HG03378 (cell line): Measurements from ENCODE around the gene TIPARP.
"Not testable (repeated sequence)": the region's sequence is repeated elsewhere in the genome, so short reads cannot be mapped to it uniquely, and the experiment has no call there.

Experiments
- ATAC-seq: cut with Tn5 transposase; IDR thresholded peaks from one replicate; pipeline ENCODE4 v1.9.1; 2021; ENCODE audit warnings: mild to moderate bottlenecking, moderate library complexity; ENCODE audit not compliant: unreplicated experiment

TIPARP gene

DNA sequence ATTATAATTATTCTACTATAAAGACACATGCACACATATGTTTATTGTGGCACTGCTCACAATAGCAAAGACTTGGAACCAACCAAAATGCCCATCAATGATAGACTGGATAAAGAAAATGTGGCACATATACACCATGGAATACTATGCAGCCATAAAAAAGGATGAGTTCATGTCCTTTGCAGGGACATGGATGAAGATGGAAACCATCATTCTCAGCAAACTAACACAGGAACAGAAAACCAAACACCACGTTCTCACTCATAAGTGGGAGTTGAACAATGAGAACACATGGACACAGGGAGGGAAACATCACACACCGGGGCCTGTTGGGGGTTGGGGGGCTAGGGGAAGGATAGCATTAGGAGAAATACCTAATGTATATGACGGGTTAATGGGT lies 62.7 kb downstream of the TIPARP start:
- ATAC-seq = not testable (repeated sequence)

DNA sequence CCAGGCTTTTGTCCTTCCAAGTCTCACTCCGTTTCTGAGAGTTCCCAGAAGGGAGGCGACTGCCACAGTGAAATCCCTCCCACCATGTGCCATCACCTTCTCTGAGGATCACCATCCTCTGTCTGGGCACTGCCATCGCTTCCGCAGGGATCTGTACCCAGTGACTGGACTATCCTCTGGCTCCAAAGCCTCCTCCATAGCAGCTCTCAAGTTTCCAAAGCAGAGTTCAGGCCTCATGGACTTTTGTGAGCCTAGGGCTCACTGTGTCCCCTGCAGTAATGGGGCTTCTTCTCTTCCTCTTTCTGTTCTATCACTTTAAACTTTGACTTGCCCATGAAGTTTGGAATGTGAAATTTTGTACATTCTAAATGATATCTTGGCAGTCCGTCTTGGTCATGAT lies 63.9 kb downstream of the TIPARP start:
- ATAC-seq = no peak

DNA sequence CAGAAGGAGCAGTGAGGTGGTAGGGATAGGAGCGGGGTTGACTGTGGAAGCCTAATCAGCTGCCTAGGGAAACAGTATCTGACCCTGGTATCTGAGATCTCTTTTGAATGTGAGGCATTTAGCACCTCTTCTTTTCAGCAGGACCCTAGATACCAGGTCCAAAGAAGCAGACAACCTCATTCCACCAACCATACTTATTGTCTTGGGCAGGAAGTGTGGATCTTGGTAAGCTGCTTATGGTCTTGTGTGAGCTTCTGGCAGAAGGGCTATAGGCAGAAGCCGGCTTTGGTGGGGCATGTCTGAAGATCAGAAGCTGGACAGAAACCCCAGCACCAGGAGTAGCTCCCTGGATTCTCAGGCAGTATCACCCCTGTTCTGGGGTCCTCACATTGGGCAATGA lies 65.6 kb downstream of the TIPARP start:
- ATAC-seq = no peak

DNA sequence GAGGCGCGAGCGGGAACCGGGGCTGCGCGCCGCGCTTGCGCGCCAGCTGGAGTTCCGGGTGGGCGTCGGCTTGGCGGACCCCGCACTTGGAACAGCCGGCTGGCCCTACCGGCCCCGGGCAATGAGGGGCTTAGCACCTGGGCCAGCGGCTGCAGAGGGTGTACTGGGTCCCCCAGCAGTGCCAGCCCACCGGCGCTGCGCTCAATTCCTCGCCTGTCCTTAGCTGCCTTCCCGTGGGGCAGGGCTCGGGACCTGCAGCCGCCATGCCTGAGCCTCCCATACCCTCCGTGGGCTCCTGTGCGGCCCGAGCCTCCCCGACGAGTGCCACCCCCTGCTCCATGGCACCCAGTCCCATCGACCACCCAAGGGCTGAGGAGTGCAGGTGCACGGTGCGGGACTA lies 66.2 kb downstream of the TIPARP start:
- ATAC-seq = not testable (repeated sequence)

DNA sequence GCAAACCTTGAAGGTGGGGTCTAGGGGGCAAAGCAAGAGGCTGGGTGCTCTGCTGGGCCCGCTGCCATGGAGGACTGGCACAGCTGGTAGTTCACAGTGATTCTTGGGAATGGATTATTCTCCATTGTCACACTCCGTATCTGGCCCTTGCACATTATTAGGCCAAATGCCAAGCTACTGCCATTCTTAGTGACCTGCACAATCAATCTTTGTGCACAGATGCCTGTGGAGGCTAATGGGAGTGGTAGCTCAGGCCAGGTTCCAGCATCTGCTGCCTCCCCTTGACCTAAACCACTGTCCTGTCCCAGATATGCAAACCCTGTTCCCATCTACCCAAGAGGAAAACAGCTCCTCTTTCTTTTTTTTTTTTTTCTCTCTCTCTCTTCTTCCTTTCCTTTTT lies 67.5 kb downstream of the TIPARP start:
- no peak for ATAC-seq

DNA sequence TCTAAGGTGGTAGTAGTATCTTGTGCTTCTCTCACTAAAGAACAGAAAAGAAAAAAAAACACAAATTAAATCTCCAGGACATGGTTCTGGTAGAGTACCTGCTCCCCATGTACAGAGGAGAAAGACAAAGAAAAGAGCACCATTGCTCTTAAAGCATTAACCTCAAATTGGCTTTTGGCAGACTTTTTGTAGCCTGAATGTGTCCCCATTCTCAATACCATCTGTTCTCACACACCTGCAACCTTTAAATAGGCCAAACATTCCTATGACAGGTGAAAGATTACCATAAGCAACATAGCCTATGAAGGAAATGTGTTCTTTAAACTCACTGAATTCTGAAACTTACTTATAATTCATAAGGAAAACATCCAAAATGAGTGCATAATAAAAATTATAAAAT lies 68.0 kb downstream of the TIPARP start:
- ATAC-seq = no peak

DNA sequence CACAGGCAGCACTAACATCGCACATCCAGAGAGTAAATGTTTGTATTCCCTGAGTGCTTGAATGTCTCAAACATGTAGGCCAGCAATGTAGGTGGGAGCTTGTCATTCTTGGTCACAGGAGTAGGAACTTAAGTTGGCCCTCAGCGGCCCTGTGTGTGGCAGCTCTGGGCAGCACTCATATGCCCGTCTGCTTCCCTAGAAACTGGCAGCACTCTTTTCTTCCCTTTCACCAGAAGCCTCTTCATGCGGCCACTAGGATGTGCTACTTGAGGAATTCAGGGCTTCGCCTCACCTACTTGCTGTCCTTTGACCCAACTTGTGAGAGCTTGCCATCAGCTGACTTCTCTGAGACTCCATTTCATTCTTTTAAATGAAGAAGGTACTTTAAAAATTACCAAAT lies 69.5 kb downstream of the TIPARP start:
- ATAC-seq = no peak

DNA sequence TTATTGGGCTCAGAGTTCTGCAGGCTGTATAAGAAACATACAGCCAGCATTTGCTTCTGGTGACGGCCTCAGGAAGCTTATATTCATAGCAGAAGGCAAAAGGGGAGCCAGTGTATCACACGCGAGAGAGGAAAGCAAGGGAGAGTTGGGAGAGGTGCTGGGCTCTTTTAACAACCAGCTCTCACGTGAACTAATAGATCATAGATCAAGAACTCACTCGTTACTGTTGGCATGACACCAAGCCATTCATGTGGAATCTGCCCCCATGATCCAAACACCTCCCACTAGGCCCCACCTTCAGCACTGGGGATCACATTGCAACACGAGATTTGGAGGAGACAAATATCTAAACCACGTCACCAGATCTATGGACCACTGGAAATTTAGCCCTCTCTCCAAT lies 70.2 kb downstream of the TIPARP start:
- no peak for ATAC-seq

DNA sequence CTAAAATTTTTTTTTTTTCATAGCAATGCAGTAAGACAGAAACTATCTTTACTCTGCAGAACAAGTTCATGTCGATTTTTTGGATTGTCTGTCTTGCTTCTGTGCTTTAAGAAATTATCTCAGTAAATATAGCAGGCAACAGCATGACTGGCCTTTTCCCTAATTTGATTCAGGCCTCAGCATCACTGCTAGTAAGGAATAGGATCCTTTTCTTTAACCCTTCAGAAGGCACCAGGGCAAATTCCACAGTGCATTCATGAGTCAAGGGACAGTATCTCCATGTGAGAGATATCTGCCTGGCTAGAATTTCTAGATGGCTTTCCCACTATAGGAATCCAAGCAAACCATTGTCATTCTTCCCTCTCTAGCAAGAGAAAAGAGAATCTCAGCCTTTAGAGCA lies 71.4 kb downstream of the TIPARP start:
- ATAC-seq = no peak

DNA sequence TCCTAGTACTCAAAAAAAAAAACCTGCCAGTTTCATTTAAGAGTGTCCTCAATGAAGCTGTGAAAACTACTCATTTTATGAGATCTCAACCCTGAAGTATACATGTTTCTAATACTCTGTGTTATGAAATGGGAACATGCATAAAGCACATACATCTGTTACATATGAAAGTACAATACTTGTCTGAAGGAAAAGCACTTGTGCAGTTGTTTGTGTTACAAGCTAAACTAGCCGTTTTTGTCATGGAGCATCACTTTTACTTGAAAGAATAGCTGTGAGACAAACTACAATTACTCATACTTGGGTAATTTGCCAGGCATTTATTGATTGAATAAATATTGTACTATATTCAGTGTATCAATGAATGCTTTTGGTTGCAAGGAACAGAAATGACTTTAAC lies 72.7 kb downstream of the TIPARP start:
- no peak for ATAC-seq

DNA sequence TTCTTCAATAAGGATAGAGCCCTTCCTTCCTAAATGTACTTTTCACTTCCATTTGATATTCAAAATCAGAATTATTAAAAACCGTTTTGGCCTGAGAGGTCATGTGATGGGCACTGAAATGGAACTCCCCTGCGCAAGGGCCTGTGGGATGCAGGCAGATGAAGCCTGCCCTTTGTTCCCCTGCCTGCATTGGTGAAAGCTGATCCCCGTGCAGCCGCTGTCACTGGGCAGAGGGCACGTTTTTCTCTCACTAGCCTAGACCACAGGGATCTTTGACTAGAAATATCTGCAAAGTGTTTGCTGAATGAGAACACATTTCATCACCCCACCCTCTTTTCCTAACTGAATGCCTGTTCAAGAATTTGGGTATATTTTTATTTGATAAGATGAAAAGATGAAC lies 74.9 kb downstream of the TIPARP start:
- no peak for ATAC-seq

DNA sequence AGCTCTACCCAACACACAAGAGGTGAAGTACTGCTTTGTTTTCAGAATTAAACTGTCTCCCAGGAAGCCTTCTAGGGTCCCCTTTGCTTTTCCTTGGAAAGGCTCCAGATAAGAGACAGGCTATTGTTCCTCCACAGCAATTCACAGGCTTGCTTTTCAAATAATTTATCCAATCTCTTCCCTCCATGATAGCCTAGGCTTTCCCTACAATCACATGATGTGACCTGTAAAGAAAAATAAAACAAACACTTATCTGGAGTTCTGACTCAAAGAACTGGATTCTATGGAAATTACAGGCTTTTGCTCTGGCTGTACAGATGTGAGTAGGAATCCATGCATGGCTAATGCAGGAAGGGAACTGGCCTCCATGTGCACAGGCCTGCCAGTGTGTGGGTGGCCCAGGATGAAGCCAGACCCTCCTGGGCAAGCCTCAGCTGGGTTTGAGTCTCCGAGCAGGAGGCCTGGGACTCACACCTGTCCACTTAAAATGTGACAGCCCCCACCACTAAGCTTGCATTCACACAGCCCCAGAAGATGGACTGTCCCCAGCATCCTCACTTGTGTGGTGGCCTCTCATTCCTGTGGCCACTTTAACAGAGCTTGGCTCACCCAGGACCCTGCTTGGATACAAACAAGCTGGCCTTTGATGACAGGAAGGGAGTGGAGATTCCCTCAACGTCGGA lies 75.9 kb downstream of the TIPARP start:
- ATAC-seq = no peak

DNA sequence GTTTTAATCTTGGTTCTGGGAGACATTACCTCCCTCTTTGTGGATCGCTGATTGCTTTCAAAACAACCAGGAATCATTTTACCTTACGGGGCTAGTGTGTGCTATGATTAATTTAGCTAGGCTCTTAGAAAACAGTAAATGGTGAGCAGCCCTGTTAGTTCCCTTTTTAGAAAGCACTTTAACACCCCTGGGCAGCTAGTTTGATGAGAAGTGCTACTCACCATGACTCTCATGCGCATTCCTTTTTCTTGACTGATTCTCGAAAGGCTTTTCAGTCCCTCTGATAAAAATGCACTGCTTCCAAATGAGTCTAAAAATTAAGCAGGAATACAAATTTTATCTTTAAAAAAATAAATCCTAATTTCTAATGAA lies 76.5 kb downstream of the TIPARP start:
- no peak for ATAC-seq

DNA sequence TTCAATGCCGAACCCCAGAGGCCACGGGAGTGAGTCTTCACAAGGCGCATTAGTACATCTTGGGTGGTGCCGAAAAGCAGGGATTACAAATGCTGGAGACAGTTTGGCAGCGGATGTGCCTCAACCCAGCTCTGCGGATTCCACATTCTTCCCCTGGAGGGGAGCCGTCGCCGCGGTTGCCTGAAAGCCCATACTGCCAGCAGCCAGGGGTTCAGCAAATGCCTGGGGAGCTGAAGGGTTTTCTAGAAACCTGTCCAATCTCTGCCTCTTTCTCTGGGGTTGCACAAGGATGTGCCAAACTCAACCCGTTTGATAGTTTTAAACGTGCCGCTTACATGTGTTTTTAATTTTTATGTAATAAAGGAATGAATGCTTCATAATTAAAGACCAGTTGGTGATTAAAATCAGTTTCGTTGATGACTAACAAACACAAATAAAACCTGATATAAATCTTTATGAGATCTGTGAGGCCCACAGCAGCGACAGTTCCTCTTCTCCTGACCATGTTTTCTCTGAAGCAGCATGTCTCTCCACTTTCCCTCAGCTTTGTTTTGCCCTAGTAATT lies 77.2 kb downstream of the TIPARP start:
- no peak for ATAC-seq
